Bronchial epithelial cell (primary cell): Measurements from ENCODE around the gene LIPA. TPM values are rescaled to one million over a fixed set of nuclear protein-coding genes. Genes with fewer than 3 reads are reported as not detected.
A peak's percentile ranks its signal among the peaks of the same experiment; 100 is the strongest.

Experiments
- DNase-seq: peaks from one replicate; pipeline ENCODE4 v3.0.0-alpha.2; 2010; ENCODE audit warnings: low read depth
- FAIRE-seq: peaks from 2 replicates; lab custom pipeline; 2011; peaks lifted over from hg19 to GRCh38; lab: Jason Lieb, UNC
- H3K27me3 ChIP-seq: 2 replicates; pipeline ENCODE4 v1.5.1; 2011; ENCODE audit warnings: low read length; ENCODE audit not compliant: control insufficient read depth, insufficient read depth
- H3K36me3 ChIP-seq: 2 replicates; pipeline ENCODE4 v1.5.1; 2011; ENCODE audit warnings: low read length; ENCODE audit not compliant: control insufficient read depth, insufficient read depth
- H3K4me3 ChIP-seq: 2 replicates; pipeline ENCODE4 v1.5.1; 2011; ENCODE audit warnings: mild to moderate bottlenecking, low read depth, low read length, control low read depth
- CTCF ChIP-seq: IDR thresholded peaks from 2 replicates; pipeline ENCODE4 v1.5.1; 2011; ENCODE audit warnings: mild to moderate bottlenecking, moderate library complexity, low read length, control low read depth, inconsistent platforms; ENCODE audit not compliant: insufficient read depth, severe bottlenecking
- total RNA-seq: library from RNA; depleted of rRNA; stranded (reverse); fragments of >200 nt; gene quantifications from 2 replicates; pipeline ENCODE4 v1.2.1, GENCODE V29; 2014

LIPA gene
- total RNA-seq, 1 donor from 2014 or later = 20.8 TPM

DNA sequence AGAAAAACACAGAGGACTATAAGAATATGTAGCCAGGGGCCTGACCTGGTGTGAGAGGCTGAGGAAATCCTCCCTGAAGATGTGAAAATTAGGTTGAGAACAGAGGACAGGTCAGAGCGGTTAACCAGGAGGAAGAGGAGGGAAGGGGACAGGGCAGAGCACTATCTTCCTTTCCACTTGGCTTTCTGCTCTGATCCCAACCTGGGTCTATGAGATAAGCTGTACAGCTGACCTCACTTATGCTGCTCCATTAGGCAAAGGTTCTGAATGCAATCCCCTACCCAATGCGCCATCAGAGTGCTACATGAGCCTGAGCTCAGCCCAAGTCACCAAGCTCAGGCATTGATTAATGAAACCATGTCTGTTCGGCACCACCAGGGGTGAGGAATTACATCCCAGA is 10.5 kb downstream of the LIPA start:
- Histone ChIP-seq H3K36me3 (peaks cover 1% of the 10 kb centered on the region), H3K27me3 (no peaks in the 10 kb centered on the region), H3K4me3 (no peak overlapping the region)
- DNase-seq (no peak), FAIRE-seq (no peak)
- TF ChIP-seq CTCF = no peak

GRCh38 chr10:89240519-89240918 is 11.1 kb downstream of the LIPA start:
- TF ChIP-seq CTCF = no peak
- no peak for FAIRE-seq
- Histone ChIP-seq H3K27me3 (no peaks in the 10 kb centered on the region), H3K4me3 (no peak overlapping the region), H3K36me3 (peaks cover 1% of the 10 kb centered on the region)
- no peak for DNase-seq

DNA sequence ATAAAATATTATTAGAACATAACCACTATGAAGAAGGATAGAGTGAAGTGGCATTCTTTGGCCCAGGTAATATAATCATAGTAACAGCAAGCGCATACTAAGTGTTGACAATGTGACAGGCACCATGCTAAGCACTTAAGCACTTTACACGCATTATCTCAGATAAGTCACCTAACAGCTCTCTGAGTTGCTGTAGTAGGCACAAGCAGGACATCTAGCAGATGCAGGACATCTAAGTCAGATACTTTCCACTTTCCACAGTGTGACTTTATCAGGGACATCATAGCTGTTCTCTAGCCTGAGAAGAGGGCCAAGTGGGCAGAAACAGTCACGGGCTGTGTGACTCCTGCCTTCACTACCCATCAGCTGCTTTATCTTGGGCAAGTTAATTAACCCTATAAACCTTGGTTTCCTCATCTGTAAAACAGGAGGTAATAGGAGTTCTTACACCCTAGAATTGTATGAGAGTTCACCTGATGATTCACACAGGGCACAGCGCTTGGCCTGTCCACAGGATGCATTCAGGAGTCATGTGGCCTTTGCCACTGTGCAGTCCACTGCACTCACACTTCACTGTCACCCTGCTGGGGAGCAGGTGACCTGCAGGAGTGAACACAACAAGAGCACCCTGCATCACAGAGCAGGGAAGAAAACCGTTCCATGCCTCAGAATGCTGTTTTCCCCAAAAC is 12.5 kb downstream of the LIPA start:
- DNase-seq (no peak), FAIRE-seq (peak; percentile 83)
- Histone ChIP-seq H3K4me3 (no peak overlapping the region), H3K27me3 (no peaks in the 10 kb centered on the region), H3K36me3 (peaks cover 1% of the 10 kb centered on the region)
- TF ChIP-seq CTCF = no peak

DNA sequence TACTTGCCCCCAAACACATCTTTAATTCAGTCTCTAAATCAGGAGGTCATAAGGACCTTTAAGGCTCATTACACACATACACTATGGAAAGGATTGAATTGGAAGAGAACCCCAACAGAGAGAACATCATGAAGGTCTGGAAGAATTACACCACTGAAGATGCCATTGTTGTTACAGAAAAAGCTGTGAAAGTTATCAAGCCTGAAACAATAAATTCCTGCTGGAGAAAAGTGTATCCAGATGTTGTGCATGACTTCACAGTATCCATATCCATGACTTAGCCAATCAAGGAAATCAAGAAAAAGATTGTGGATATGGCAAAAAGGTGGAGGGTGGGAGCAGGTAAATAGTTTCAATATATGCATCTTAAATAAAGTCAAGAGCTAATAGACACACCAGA is 13.7 kb downstream of the LIPA start:
- Histone ChIP-seq H3K36me3 (peaks cover 1% of the 10 kb centered on the region), H3K4me3 (no peak overlapping the region), H3K27me3 (no peaks in the 10 kb centered on the region)
- DNase-seq (no peak), FAIRE-seq (no peak)
- TF ChIP-seq CTCF = no peak

GRCh38 chr10:89236226-89236797 is 15.3 kb downstream of the LIPA start:
- FAIRE-seq = no peak
- Histone ChIP-seq H3K36me3 (peaks cover 1% of the 10 kb centered on the region), H3K4me3 (no peak overlapping the region), H3K27me3 (no peaks in the 10 kb centered on the region)
- no peak for DNase-seq
- no peak for TF ChIP-seq CTCF
